Measurements from ENCODE around the gene HACE1.
"Not testable (repeated sequence)": the region's sequence is repeated elsewhere in the genome, so short reads cannot be mapped to it uniquely, and the experiment has no call there.

HACE1 gene

GRCh38 chr6:104828478-104828877 lies 31.2 kb downstream of the HACE1 start:
- no peak for DNase-seq (ENCODE audit: low read depth in 2 of 2)

GRCh38 chr6:104820820-104821219 lies 38.9 kb downstream of the HACE1 start:
- DNase-seq (ENCODE audit: low read depth in 2 of 2), result not testable (repeated sequence)

GRCh38 chr6:104816125-104816524 lies 43.6 kb downstream of the HACE1 start:
- DNase-seq (ENCODE audit: low read depth in 2 of 2), result no peak

GRCh38 chr6:104814743-104815142 lies 45.0 kb downstream of the HACE1 start:
- no peak for DNase-seq (ENCODE audit: low read depth in 2 of 2)

GRCh38 chr6:104813552-104813951 lies 46.2 kb downstream of the HACE1 start:
- DNase-seq (ENCODE audit: low read depth in 2 of 2), result no peak

- no peak for DNase-seq (ENCODE audit: low read depth in 2 of 2)
Observed at GRCh38 chr6:104809116-104809515, 50.6 kb downstream of the HACE1 start.

GRCh38 chr6:104805335-104805734 lies 54.4 kb downstream of the HACE1 start:
- not testable (repeated sequence) for DNase-seq (ENCODE audit: low read depth in 2 of 2)

- DNase-seq (ENCODE audit: low read depth in 2 of 2), result no peak
Observed at GRCh38 chr6:104799134-104799657, 60.5 kb downstream of the HACE1 start.

- no peak for DNase-seq (ENCODE audit: low read depth in 2 of 2)
Observed at GRCh38 chr6:104796031-104796785, 63.5 kb downstream of the HACE1 start.

GRCh38 chr6:104795363-104795762 lies 64.4 kb downstream of the HACE1 start:
- no peak for DNase-seq (ENCODE audit: low read depth in 2 of 2)

GRCh38 chr6:104789770-104790190 lies 69.9 kb downstream of the HACE1 start:
- DNase-seq (ENCODE audit: low read depth in 2 of 2), result no peak

- DNase-seq (ENCODE audit: low read depth in 2 of 2), result no peak
Observed at GRCh38 chr6:104788400-104788799, 71.3 kb downstream of the HACE1 start.

GRCh38 chr6:104787305-104787704 lies 72.4 kb downstream of the HACE1 start:
- no peak for DNase-seq (ENCODE audit: low read depth in 2 of 2)

- DNase-seq (ENCODE audit: low read depth in 2 of 2), result no peak
Observed at GRCh38 chr6:104784884-104785283, 74.8 kb downstream of the HACE1 start.

GRCh38 chr6:104771258-104771832 lies 88.4 kb downstream of the HACE1 start:
- no peak for DNase-seq (ENCODE audit: low read depth in 2 of 2)

- DNase-seq (ENCODE audit: low read depth in 2 of 2), result no peak
Observed at GRCh38 chr6:104768906-104769305, 90.8 kb downstream of the HACE1 start.

GRCh38 chr6:104766595-104766994 lies 93.1 kb downstream of the HACE1 start:
- no peak for DNase-seq (ENCODE audit: low read depth in 2 of 2)

GRCh38 chr6:104754788-104755409 lies 104.8 kb downstream of the HACE1 start:
- DNase-seq (ENCODE audit: low read depth in 2 of 2), result no peak

GRCh38 chr6:104753251-104753650 lies 106.5 kb downstream of the HACE1 start:
- no peak for DNase-seq (ENCODE audit: low read depth in 2 of 2)

GRCh38 chr6:104750449-104750848 lies 109.3 kb downstream of the HACE1 start:
- DNase-seq (ENCODE audit: low read depth in 2 of 2), result no peak

- not testable (repeated sequence) for DNase-seq (ENCODE audit: low read depth in 2 of 2)
Observed at GRCh38 chr6:104739124-104739523, 120.6 kb downstream of the HACE1 start.

GRCh38 chr6:104737567-104737966 lies 122.2 kb downstream of the HACE1 start:
- DNase-seq (ENCODE audit: low read depth in 2 of 2), result not testable (repeated sequence)

- DNase-seq (ENCODE audit: low read depth in 2 of 2), result no peak
Observed at GRCh38 chr6:104736545-104736944, 123.2 kb downstream of the HACE1 start.

Data from stimulated activated CD8-positive, alpha-beta memory T cell treated with anti-CD3 and anti-CD28 coated beads, Interleukin-2, amount 100 ng/mL, for 48 hours (primary cell).